NCI-H748 treated with DMSO at 0.1 percent for 48 hours (cell line): Measurements from ENCODE around the gene ERC1.

Experiments used
- DNase-seq: peaks from one replicate; lab custom pipeline; 2025; lab: John Stamatoyannopoulos, UW

Gene ERC1

GRCh38 chr12:990661-991349 lies at the start of gene ERC1:
TSS of gene ERC1 (plus strand) at chr12:991223. CDS start at chr12:1027904, 36,681 bp downstream.
- peak; percentile 61 for DNase-seq

GRCh38 chr12:943051-943450 lies 48.0 kb upstream of the ERC1 start:
- DNase-seq = no peak

- DNase-seq = no peak
Observed at GRCh38 chr12:944211-944610, 46.8 kb upstream of the ERC1 start.

- DNase-seq = no peak
Observed at GRCh38 chr12:946212-946611, 44.8 kb upstream of the ERC1 start.

GRCh38 chr12:946631-947030 lies 44.4 kb upstream of the ERC1 start:
- no peak for DNase-seq

GRCh38 chr12:948238-948637 lies 42.8 kb upstream of the ERC1 start:
- no peak for DNase-seq

- DNase-seq = peak; percentile 87
Observed at GRCh38 chr12:949453-950191, 41.4 kb upstream of the ERC1 start, which contains the start of gene RAD52. TSS of gene RAD52 (minus strand) at chr12:949694. CDS start at chr12:933058, 16,636 bp downstream.

GRCh38 chr12:951176-951575 lies 39.8 kb upstream of the ERC1 start:
- peak; percentile 13 for DNase-seq

GRCh38 chr12:953776-954175 lies 37.2 kb upstream of the ERC1 start:
- no peak for DNase-seq

- DNase-seq = no peak
Observed at GRCh38 chr12:954741-955140, 36.3 kb upstream of the ERC1 start.

GRCh38 chr12:955939-956338 lies 35.1 kb upstream of the ERC1 start:
- no peak for DNase-seq

- DNase-seq = no peak
Observed at GRCh38 chr12:958588-959123, 32.4 kb upstream of the ERC1 start.

GRCh38 chr12:966724-967123 lies 24.3 kb upstream of the ERC1 start:
- DNase-seq = no peak

- DNase-seq = no peak
Observed at GRCh38 chr12:967641-968040, 23.4 kb upstream of the ERC1 start.

GRCh38 chr12:968545-968944 lies 22.5 kb upstream of the ERC1 start:
- no peak for DNase-seq

- no peak for DNase-seq
Observed at GRCh38 chr12:969821-970220, 21.2 kb upstream of the ERC1 start.

GRCh38 chr12:971991-972390 lies 19.0 kb upstream of the ERC1 start:
- no peak for DNase-seq

GRCh38 chr12:974271-974862 lies 16.7 kb upstream of the ERC1 start:
- DNase-seq = no peak

- no peak for DNase-seq
Observed at GRCh38 chr12:976644-977043, 14.4 kb upstream of the ERC1 start.

- DNase-seq = no peak
Observed at GRCh38 chr12:977156-977555, 13.9 kb upstream of the ERC1 start.

GRCh38 chr12:979349-979748 lies 11.7 kb upstream of the ERC1 start:
- DNase-seq = no peak

- no peak for DNase-seq
Observed at GRCh38 chr12:981176-981828, 9.7 kb upstream of the ERC1 start.
